OCI-LY1 (cell line): ENCODE data around the gene BLOC1S1.

Experiments used
- H2AFZ ChIP-seq: fragments of 200-600 bp; sonication (generic), shearing (Covaris generic); 2 replicates; pipeline ENCODE4 v1.6.0; 2014; ENCODE audit warnings: antibody characterized with exemption, mild to moderate bottlenecking, low read length
- H3F3A ChIP-seq: fragments of 200-600 bp; sonication (generic), shearing (Covaris generic); 2 replicates; pipeline ENCODE4 v1.6.0; 2014; ENCODE audit warnings: mild to moderate bottlenecking, antibody characterized with exemption, low read length, moderate library complexity; ENCODE audit not compliant: insufficient read depth
- H3K27ac ChIP-seq: fragments of 200-600 bp; sonication (generic); 2 replicates; pipeline ENCODE4 v1.5.1; 2014; ENCODE audit warnings: low read length, mixed run types, mild to moderate bottlenecking, low read depth; ENCODE audit not compliant: poor library complexity, severe bottlenecking
- H3K27me3 ChIP-seq: fragments of 200-600 bp; sonication (generic); 2 replicates; pipeline ENCODE4 v1.6.0; 2014; ENCODE audit warnings: antibody characterized with exemption, mild to moderate bottlenecking, low read length, moderate library complexity; ENCODE audit not compliant: insufficient read depth
- H3K36me3 ChIP-seq: fragments of 200-600 bp; sonication (generic); 2 replicates; pipeline ENCODE4 v1.6.1; 2014; ENCODE audit warnings: mild to moderate bottlenecking, antibody characterized with exemption, low read length, moderate library complexity, mixed read lengths; ENCODE audit not compliant: insufficient read depth
- H3K4me1 ChIP-seq: fragments of 200-600 bp; sonication (generic); 2 replicates; pipeline ENCODE4 v1.5.1; 2014; ENCODE audit warnings: mild to moderate bottlenecking, low read length, moderate library complexity; ENCODE audit not compliant: insufficient read depth, severe bottlenecking
- H3K4me2 ChIP-seq: fragments of 200-600 bp; sonication (generic), shearing (Covaris generic); 2 replicates; pipeline ENCODE4 v1.6.1; 2014; ENCODE audit warnings: low read length
- H3K4me3 ChIP-seq: fragments of 200-600 bp; sonication (generic); 2 replicates; pipeline ENCODE4 v1.5.1; 2014; ENCODE audit warnings: low read length, low read depth, mild to moderate bottlenecking, mixed read lengths; ENCODE audit not compliant: poor library complexity, severe bottlenecking
- H3K79me2 ChIP-seq: fragments of 200-600 bp; shearing (Covaris generic); 2 replicates; pipeline ENCODE4 v1.6.1; 2016; ENCODE audit warnings: mixed run types, low read length, mixed read lengths; ENCODE audit not compliant: insufficient read depth
- H3K9ac ChIP-seq: fragments of 200-600 bp; sonication (generic), shearing (Covaris generic); 2 replicates; pipeline ENCODE4 v1.6.1; 2014; ENCODE audit warnings: mild to moderate bottlenecking, low read length, mixed read lengths
- H3K9me2 ChIP-seq: fragments of 200-600 bp; sonication (generic), shearing (Covaris generic); 2 replicates; pipeline ENCODE4 v1.6.1; 2014; ENCODE audit warnings: low read depth, mild to moderate bottlenecking, low read length, mixed read lengths
- H3K9me3 ChIP-seq: fragments of 200-600 bp; shearing (Covaris generic); 2 replicates; pipeline ENCODE4 v1.6.1; 2014; ENCODE audit warnings: low read length, mixed read lengths
- H4K20me1 ChIP-seq: fragments of 200-600 bp; sonication (generic), shearing (Covaris generic); 2 replicates; pipeline ENCODE4 v1.6.0; 2016; ENCODE audit warnings: mild to moderate bottlenecking, low read length; ENCODE audit not compliant: insufficient read depth
- CTCF ChIP-seq: fragments of 200-600 bp; sonication (generic), shearing (Covaris generic); IDR thresholded peaks from 2 replicates; pipeline ENCODE4 v1.5.1; 2017; ENCODE audit warnings: mild to moderate bottlenecking, antibody characterized with exemption, low read length, moderate library complexity, mixed read lengths
- EZH2 ChIP-seq: fragments of 200-600 bp; sonication (generic), shearing (Covaris generic); IDR thresholded peaks from 2 replicates; pipeline ENCODE4 v1.8.0; 2017; ENCODE audit warnings: borderline replicate concordance, mixed run types, mild to moderate bottlenecking, antibody characterized with exemption, low read length, moderate library complexity, mixed read lengths

The BLOC1S1 gene

GRCh38 chr12:55703901-55704761 lies 11.7 kb upstream of the BLOC1S1 start:
- Histone ChIP-seq H3K9me2 (no peaks in the 10 kb centered on the region), H4K20me1 (no peaks in the 10 kb centered on the region), H3K9ac (no peak overlapping the region), H2AFZ (no peak overlapping the region), H3K79me2 (no peaks in the 10 kb centered on the region), H3K27ac (no peak overlapping the region), H3K27me3 (peaks cover 18% of the 10 kb centered on the region), H3K4me2 (no peak overlapping the region), H3K4me3 (no peak overlapping the region), H3F3A (no peaks in the 10 kb centered on the region), H3K9me3 (no peaks in the 10 kb centered on the region), H3K4me1 (peaks cover 7% of the 10 kb centered on the region), H3K36me3 (no peaks in the 10 kb centered on the region)
- no peak for TF ChIP-seq EZH2

- H2AFZ ChIP-seq: no peak overlapping the region
- H3K9me2 ChIP-seq: no peaks in the 10 kb centered on the region
- TF ChIP-seq EZH2 (no peak), CTCF (no peak)
- H3K27me3 ChIP-seq: peaks cover 18% of the 10 kb centered on the region
- no peak overlapping the region for H3K4me2 ChIP-seq
- H3K27ac ChIP-seq: no peak overlapping the region
- H3K79me2 ChIP-seq: no peaks in the 10 kb centered on the region
- H3K9me3 ChIP-seq: no peaks in the 10 kb centered on the region
- H3K4me3 ChIP-seq: no peak overlapping the region
- no peaks in the 10 kb centered on the region for H3F3A ChIP-seq
- H3K9ac ChIP-seq: no peak overlapping the region
- no peaks in the 10 kb centered on the region for H4K20me1 ChIP-seq
- H3K36me3 ChIP-seq: no peaks in the 10 kb centered on the region
- peaks cover 7% of the 10 kb centered on the region for H3K4me1 ChIP-seq
These were observed 10.8 kb upstream of the BLOC1S1 start for GRCh38 chr12:55704824-55705718.

GRCh38 chr12:55705782-55706402 lies 10.0 kb upstream of the BLOC1S1 start:
- H3K9ac ChIP-seq: no peak overlapping the region
- H4K20me1 ChIP-seq: no peaks in the 10 kb centered on the region
- H3K4me1 ChIP-seq: peaks cover 7% of the 10 kb centered on the region
- no peak overlapping the region for H3K4me3 ChIP-seq
- no peak overlapping the region for H3K27ac ChIP-seq
- H2AFZ ChIP-seq: no peak overlapping the region
- TF ChIP-seq CTCF (peak; percentile 81), EZH2 (no peak)
- no peaks in the 10 kb centered on the region for H3K36me3 ChIP-seq
- H3K4me2 ChIP-seq: no peak overlapping the region
- H3F3A ChIP-seq: no peaks in the 10 kb centered on the region
- H3K9me2 ChIP-seq: no peaks in the 10 kb centered on the region
- H3K9me3 ChIP-seq: no peaks in the 10 kb centered on the region
- no peaks in the 10 kb centered on the region for H3K79me2 ChIP-seq
- peaks cover 18% of the 10 kb centered on the region for H3K27me3 ChIP-seq
